ENCODE data around the gene ADAM29.
"Not testable (repeated sequence)": the region's sequence is repeated elsewhere in the genome, so short reads cannot be mapped to it uniquely, and the experiment has no call there.

ADAM29 gene

GRCh38 chr4:174918058-174918457, at the start of gene ADAM29:
Gene ADAM29, plus strand, starts transcription at chr4:174918358. Its CDS starts 57,168 bp downstream, at chr4:174975526.
- DNase-seq = no peak

GRCh38 chr4:174869339-174869738, 48.8 kb upstream of the ADAM29 start:
- DNase-seq = no peak

- no peak for DNase-seq
These were observed 47.8 kb upstream of the ADAM29 start for GRCh38 chr4:174870311-174870710.

GRCh38 chr4:174871407-174871806, 46.8 kb upstream of the ADAM29 start:
- no peak for DNase-seq

GRCh38 chr4:174873146-174873545, 45.0 kb upstream of the ADAM29 start:
- DNase-seq = not testable (repeated sequence)

- no peak for DNase-seq
These were observed 44.2 kb upstream of the ADAM29 start for GRCh38 chr4:174873931-174874330.

- DNase-seq = no peak
These were observed 43.3 kb upstream of the ADAM29 start for GRCh38 chr4:174874898-174875297.

GRCh38 chr4:174880001-174880400, 38.2 kb upstream of the ADAM29 start:
- no peak for DNase-seq

- DNase-seq = no peak
These were observed 35.7 kb upstream of the ADAM29 start for GRCh38 chr4:174882317-174882992.

GRCh38 chr4:174907508-174907907, 10.7 kb upstream of the ADAM29 start:
- no peak for DNase-seq

- DNase-seq = no peak
These were observed 7.9 kb upstream of the ADAM29 start for GRCh38 chr4:174910271-174910670.

GRCh38 chr4:174912919-174913543, 5.1 kb upstream of the ADAM29 start:
- no peak for DNase-seq

- DNase-seq = no peak
These were observed 1.8 kb downstream of the ADAM29 start for GRCh38 chr4:174919886-174920423.

- no peak for DNase-seq
These were observed 8.8 kb downstream of the ADAM29 start for GRCh38 chr4:174926958-174927357.

GRCh38 chr4:174928174-174928573, 10.0 kb downstream of the ADAM29 start:
- DNase-seq = peak; percentile 2

- no peak for DNase-seq
These were observed 10.6 kb downstream of the ADAM29 start for GRCh38 chr4:174928575-174929253.

- DNase-seq = no peak
These were observed 11.2 kb downstream of the ADAM29 start for GRCh38 chr4:174929346-174929745.

GRCh38 chr4:174930895-174931294, 12.7 kb downstream of the ADAM29 start:
- DNase-seq = no peak

- DNase-seq = no peak
These were observed 14.9 kb downstream of the ADAM29 start for GRCh38 chr4:174933083-174933482.

GRCh38 chr4:174934360-174934759, 16.2 kb downstream of the ADAM29 start:
- no peak for DNase-seq

GRCh38 chr4:174935607-174936006, 17.4 kb downstream of the ADAM29 start:
- DNase-seq = no peak

- no peak for DNase-seq
These were observed 21.8 kb downstream of the ADAM29 start for GRCh38 chr4:174940002-174940401.

- no peak for DNase-seq
These were observed 28.1 kb downstream of the ADAM29 start for GRCh38 chr4:174946246-174946645.

- no peak for DNase-seq
These were observed 30.7 kb downstream of the ADAM29 start for GRCh38 chr4:174948826-174949225.
